Activated CD8-positive, alpha-beta memory T cell treated with anti-CD3 and anti-CD28 coated beads, Interleukin-2, amount 50 U/mL, for 24 hours (primary cell): Measurements from ENCODE around the gene CLRN1.

Experiments
- DNase-seq: peaks from one replicate; pipeline ENCODE4 v3.0.0-alpha.2; 2020; ENCODE audit errors: extremely low read depth

The CLRN1 gene

GRCh38 chr3:150921209-150921608, 51.3 kb downstream of the CLRN1 start:
- DNase-seq: no peak

GRCh38 chr3:150920236-150920635, 52.3 kb downstream of the CLRN1 start:
- no peak for DNase-seq

GRCh38 chr3:150917951-150918350, 54.6 kb downstream of the CLRN1 start:
- DNase-seq: no peak

GRCh38 chr3:150913133-150913922, 59.2 kb downstream of the CLRN1 start:
- no peak for DNase-seq

- DNase-seq: no peak
Measured at GRCh38 chr3:150912501-150912900, 60.0 kb downstream of the CLRN1 start.

- DNase-seq: no peak
Measured at GRCh38 chr3:150911771-150912170, 60.8 kb downstream of the CLRN1 start.

GRCh38 chr3:150906461-150906860, 66.1 kb downstream of the CLRN1 start:
- DNase-seq: no peak

GRCh38 chr3:150905746-150906145, 66.8 kb downstream of the CLRN1 start:
- DNase-seq: no peak

- no peak for DNase-seq
Measured at GRCh38 chr3:150905339-150905738, 67.2 kb downstream of the CLRN1 start, which contains the start of gene MINDY4B. MINDY4B (minus strand) TSS chr3:150905439; CDS start chr3:150905439, 0 bp downstream.

GRCh38 chr3:150902988-150903387, 69.5 kb downstream of the CLRN1 start:
- DNase-seq: no peak

- DNase-seq: no peak
Measured at GRCh38 chr3:150901793-150902192, 70.7 kb downstream of the CLRN1 start.

- DNase-seq: no peak
Measured at GRCh38 chr3:150899141-150899540, 73.4 kb downstream of the CLRN1 start.

GRCh38 chr3:150898046-150898754, 74.3 kb downstream of the CLRN1 start:
- DNase-seq: no peak

GRCh38 chr3:150897592-150897991, 74.9 kb downstream of the CLRN1 start:
- DNase-seq: no peak

GRCh38 chr3:150890831-150891230, 81.7 kb downstream of the CLRN1 start:
- DNase-seq: no peak

GRCh38 chr3:150890295-150890694, 82.2 kb downstream of the CLRN1 start:
- DNase-seq: no peak

GRCh38 chr3:150889106-150889505, 83.4 kb downstream of the CLRN1 start:
- DNase-seq: no peak

- DNase-seq: no peak
Measured at GRCh38 chr3:150887031-150887430, 85.5 kb downstream of the CLRN1 start.

GRCh38 chr3:150885535-150885934, 87.0 kb downstream of the CLRN1 start:
- no peak for DNase-seq

- DNase-seq: no peak
Measured at GRCh38 chr3:150878996-150879575, 93.4 kb downstream of the CLRN1 start.

GRCh38 chr3:150878290-150878689, 94.2 kb downstream of the CLRN1 start:
- no peak for DNase-seq

GRCh38 chr3:150877303-150877702, 95.2 kb downstream of the CLRN1 start:
- DNase-seq: no peak
